Upper lobe of right lung (tissue), 1 donor: ENCODE results near the gene OBSL1. TPM values are rescaled to one million over a fixed set of nuclear protein-coding genes. Genes with fewer than 3 reads are reported as not detected.

Experiments
- ATAC-seq: fragments of 200-7000 bp; cut with Tn5 transposase; one replicate; pipeline ENCODE4 v1.9.1; 2020; ENCODE audit warnings: mild to moderate bottlenecking, moderate library complexity
- DNase-seq: peaks from one replicate; pipeline ENCODE4 v3.0.0-alpha.2; 2020
- H3K27ac ChIP-seq: fragments of 200-600 bp; one replicate; pipeline ENCODE4 v1.8.0; 2022
- H3K27me3 ChIP-seq: fragments of 200-600 bp; one replicate; pipeline ENCODE4 v1.8.0; 2022; ENCODE audit warnings: mild to moderate bottlenecking
- H3K36me3 ChIP-seq: fragments of 200-600 bp; one replicate; pipeline ENCODE4 v1.8.0; 2022
- H3K4me1 ChIP-seq: fragments of 200-600 bp; one replicate; pipeline ENCODE4 v1.8.0; 2022
- H3K4me3 ChIP-seq: fragments of 200-600 bp; one replicate; pipeline ENCODE4 v1.8.0; 2022; ENCODE audit warnings: mild to moderate bottlenecking
- H3K9me3 ChIP-seq: fragments of 200-600 bp; one replicate; pipeline ENCODE4 v1.8.0; 2022
- intact Hi-C: fragments of 100-400 bp; cut with DNase I; formaldehyde crosslinking; loops from one replicate; pipeline ENCODE4 v1.11.0; 2022
- total RNA-seq: library from RNA; stranded (reverse); fragmentation: NEBNext Ultra II Directional; extraction: Animal tissue kit (Norgen Biotek cat#: 25700); gene quantifications from one replicate; pipeline ENCODE4 v1.2.1, GENCODE V29; 2021
- TF ChIP-seq, protein P1 (sequence below): fragments of 200-600 bp; IDR thresholded peaks from one replicate; pipeline ENCODE4 v1.8.0; 2022; ENCODE audit warnings: antibody characterized with exemption
- donor health status: DM: no; HTN: yes; CAD: no; lungs with severe emphysema.

Gene OBSL1
- total RNA-seq, 1 donor from 2014 or later: 72.8 TPM

DNA sequence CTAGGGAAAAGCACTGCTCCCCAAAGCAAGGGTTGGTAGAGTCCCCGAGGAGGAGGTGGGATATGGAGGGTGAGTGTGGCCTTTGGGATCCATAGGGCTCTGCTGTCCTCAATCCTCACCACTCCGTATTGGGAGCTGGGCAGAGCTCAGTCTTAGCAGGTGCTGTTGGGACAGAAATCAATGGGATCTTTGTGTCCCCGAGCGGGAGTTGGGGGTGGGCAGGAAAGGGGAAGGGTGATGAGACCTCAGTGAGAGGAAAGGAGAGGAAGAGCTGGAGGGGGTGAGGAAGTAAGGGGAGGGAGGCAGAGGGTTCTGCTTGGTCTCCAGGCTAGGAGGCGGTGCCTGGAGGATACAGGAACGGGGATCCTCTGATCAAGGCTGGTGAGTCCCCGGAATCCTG is 54.5 kb downstream of the OBSL1 start:
- H3K9me3 ChIP-seq: no peaks in the 10 kb centered on the region
- H3K27me3 ChIP-seq: peaks cover 87% of the 10 kb centered on the region
- H3K4me1 ChIP-seq: no peaks in the 10 kb centered on the region
- intact Hi-C loops: no loop called here
- H3K27ac ChIP-seq: no peak overlapping the region
- TF ChIP-seq, protein P1, sequence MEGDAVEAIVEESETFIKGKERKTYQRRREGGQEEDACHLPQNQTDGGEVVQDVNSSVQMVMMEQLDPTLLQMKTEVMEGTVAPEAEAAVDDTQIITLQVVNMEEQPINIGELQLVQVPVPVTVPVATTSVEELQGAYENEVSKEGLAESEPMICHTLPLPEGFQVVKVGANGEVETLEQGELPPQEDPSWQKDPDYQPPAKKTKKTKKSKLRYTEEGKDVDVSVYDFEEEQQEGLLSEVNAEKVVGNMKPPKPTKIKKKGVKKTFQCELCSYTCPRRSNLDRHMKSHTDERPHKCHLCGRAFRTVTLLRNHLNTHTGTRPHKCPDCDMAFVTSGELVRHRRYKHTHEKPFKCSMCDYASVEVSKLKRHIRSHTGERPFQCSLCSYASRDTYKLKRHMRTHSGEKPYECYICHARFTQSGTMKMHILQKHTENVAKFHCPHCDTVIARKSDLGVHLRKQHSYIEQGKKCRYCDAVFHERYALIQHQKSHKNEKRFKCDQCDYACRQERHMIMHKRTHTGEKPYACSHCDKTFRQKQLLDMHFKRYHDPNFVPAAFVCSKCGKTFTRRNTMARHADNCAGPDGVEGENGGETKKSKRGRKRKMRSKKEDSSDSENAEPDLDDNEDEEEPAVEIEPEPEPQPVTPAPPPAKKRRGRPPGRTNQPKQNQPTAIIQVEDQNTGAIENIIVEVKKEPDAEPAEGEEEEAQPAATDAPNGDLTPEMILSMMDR: no peak
- DNase-seq (no peak), ATAC-seq (no peak)
- H3K4me3 ChIP-seq: no peak overlapping the region
- H3K36me3 ChIP-seq: no peaks in the 10 kb centered on the region

DNA sequence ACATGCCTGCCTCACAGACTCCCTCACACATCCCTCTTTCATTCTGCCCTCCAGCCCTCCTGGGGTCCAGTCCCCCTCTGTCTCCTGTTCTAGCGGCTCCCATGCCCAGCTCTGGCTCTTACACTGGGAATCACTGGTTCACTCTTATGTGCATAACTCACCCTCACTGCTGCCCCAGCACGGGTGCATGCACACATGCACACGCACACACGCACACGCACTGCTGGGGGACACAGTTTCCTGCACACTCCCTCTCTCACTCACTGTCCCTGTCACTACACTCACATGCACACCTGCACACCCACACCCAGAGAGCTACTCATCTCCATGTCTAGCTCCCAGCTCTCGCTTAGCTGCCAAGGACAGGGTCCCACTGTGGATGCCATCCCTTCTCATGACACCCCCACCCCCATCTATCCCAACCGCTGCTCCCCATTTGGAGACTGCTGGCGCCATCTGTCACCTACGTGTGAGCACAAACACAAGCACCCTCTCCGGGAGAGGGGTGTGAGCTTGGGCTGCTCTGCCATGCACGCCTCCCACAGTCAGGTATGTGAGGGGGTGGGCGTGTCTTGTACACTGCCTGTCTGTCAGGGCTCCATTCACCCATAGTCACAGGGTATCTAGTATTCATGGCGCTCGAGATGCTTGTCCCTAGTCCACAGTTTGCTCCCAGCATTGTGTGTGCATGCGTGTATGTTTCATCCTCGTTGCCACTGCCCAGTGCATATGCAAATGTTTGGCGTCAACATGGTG is 55.3 kb downstream of the OBSL1 start:
- H3K27me3 ChIP-seq: peaks cover 86% of the 10 kb centered on the region
- TF ChIP-seq, protein P1: no peak
- H3K27ac ChIP-seq: no peak overlapping the region
- no peaks in the 10 kb centered on the region for H3K4me1 ChIP-seq
- H3K9me3 ChIP-seq: no peaks in the 10 kb centered on the region
- DNase-seq (no peak), ATAC-seq (no peak)
- no peaks in the 10 kb centered on the region for H3K36me3 ChIP-seq
- H3K4me3 ChIP-seq: no peak overlapping the region
- intact Hi-C loops: no loop called here

DNA sequence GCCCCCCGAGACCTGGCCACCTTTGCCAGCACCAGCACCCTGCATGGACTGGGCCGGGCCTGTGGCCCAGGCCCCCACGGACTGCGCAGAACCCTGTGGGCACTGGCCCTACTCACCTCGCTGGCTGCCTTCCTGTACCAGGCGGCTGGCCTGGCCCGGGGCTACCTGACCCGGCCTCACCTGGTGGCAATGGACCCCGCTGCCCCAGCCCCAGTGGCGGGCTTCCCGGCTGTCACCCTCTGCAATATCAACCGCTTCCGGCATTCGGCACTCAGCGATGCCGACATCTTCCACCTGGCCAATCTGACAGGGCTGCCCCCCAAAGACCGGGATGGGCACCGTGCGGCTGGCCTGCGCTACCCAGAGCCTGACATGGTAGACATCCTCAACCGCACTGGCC is 56.5 kb downstream of the OBSL1 start:
- H3K4me1 ChIP-seq: peaks cover 2% of the 10 kb centered on the region
- no peaks in the 10 kb centered on the region for H3K36me3 ChIP-seq
- intact Hi-C loops: no loop called here
- H3K4me3 ChIP-seq: no peak overlapping the region
- peaks cover 82% of the 10 kb centered on the region for H3K27me3 ChIP-seq
- no peak for ATAC-seq
- H3K9me3 ChIP-seq: no peaks in the 10 kb centered on the region
- no peak for DNase-seq
- TF ChIP-seq, protein P1: no peak
- no peak overlapping the region for H3K27ac ChIP-seq

DNA sequence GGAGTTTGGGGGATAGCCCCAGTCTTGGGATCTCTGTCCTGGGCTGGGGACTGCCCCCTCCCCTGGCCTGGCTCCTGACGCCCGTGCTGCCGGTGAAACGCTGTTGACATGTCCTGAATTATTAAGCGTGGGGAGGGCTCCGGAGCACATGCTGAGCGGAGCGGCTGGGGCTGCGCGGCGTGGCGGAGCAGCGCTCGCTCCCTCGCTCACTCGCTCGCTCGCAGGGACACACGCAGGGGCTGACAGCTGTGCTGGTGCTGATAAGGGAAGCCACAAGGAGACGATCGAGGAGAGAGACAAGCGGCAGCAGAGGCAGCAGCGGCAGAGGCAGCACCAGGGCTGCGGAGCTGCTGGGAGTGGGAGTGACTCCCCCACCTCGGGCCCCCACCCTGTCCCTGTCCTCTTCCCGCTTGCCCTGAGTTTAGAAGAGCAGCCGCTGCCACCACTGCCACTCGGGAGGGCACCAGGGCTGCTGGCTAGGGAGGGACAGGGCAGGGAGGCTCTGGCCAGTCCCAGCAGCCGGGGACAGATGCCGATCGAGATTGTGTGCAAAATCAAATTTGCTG is 57.1 kb downstream of the OBSL1 start, which contains the start of gene ASIC4:
Gene ASIC4, plus strand, starts transcription at position 287 of the 566 bp plus-strand sequence. Its CDS starts 243 bp downstream, at position 530.
- H3K9me3 ChIP-seq: no peaks in the 10 kb centered on the region
- ATAC-seq (no peak), DNase-seq (no peak)
- TF ChIP-seq, protein P1: no peak
- H3K4me3 ChIP-seq: no peak within 1 kb of the TSS
- no peak within 1 kb of the TSS for H3K27ac ChIP-seq
- no peaks in the 10 kb centered on the region for H3K36me3 ChIP-seq
- peaks cover 76% of the 10 kb centered on the region for H3K27me3 ChIP-seq
- peaks cover 3% of the 10 kb centered on the region for H3K4me1 ChIP-seq
- intact Hi-C loops: no loop called here

DNA sequence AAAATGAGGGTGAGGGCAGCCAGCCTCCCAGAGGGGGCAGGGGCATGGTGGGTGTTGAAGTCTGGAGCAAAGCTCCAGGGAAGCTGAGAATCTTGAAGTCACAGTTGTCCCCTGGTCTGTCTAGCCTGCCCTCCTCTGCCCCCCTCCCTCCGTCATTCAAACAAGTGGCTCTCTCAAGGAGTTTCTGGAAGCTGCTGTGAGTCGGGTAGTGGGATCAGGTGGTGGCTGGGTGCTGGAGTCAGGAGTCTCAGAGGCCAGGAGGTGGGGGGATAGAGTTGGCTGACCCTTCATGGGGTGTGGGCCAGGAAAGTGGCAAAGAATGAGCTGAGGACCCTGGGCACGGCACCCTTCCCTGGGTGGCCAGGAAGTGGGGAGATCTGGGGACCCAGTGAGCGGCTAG is 57.6 kb downstream of the OBSL1 start:
- H3K4me1 ChIP-seq: peaks cover 3% of the 10 kb centered on the region

More for the DNA sequence above, 57.6 kb downstream of the OBSL1 start:
- intact Hi-C loops: no loop called here
- H3K9me3 ChIP-seq: no peaks in the 10 kb centered on the region
- TF ChIP-seq, protein P1: no peak
- no peaks in the 10 kb centered on the region for H3K36me3 ChIP-seq
- DNase-seq (no peak), ATAC-seq (no peak)
- peaks cover 72% of the 10 kb centered on the region for H3K27me3 ChIP-seq
- H3K4me3 ChIP-seq: no peak overlapping the region
- H3K27ac ChIP-seq: no peak overlapping the region
